ENCODE measurements around the gene SEMG1. TPM values are rescaled to one million over a fixed set of nuclear protein-coding genes. Genes with fewer than 3 reads are reported as not detected.

Gene SEMG1
- total RNA-seq, 1 experiment from 2014 or later, result 2.0 TPM

DNA sequence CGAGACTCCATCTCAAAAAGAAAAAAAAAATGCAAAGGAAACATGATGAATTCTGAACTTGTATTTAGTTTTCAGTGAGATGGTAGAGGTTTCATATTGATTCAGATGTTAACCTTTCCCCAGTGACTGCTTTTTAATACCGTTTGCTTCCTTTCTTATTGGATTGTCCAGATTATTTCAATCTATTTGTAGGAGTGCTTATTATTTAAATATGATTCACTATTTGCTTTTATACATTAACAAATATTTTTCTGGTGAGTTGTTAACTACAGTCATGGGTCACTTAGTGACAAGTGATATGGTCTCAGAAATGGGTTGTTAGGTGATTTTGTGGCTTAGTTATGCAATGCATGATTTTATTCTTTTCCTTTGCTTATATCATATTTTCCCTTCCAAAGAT, 23.7 kb upstream of the SEMG1 start:
- Histone ChIP-seq H2AFZ (ENCODE audit: low read length) (no peak overlapping the region), H2BK15ac (ENCODE audit: low read depth, low read length) (no peak overlapping the region), H3K4ac (ENCODE audit: low read depth, low read length) (no peak overlapping the region), H3K79me2 (ENCODE audit: insufficient read depth, low read length) (no peaks in the 10 kb centered on the region; the same call in 1 of the 2 replicates), H3K4me1 (ENCODE audit: insufficient read depth, low read length) (no peaks in the 10 kb centered on the region), H3K18ac (ENCODE audit: insufficient read length, low read depth, low read length) (no peak overlapping the region), H3K4me2 (ENCODE audit: insufficient read depth, insufficient read length, low read length) (no peak overlapping the region), H3K27me3 (ENCODE audit: insufficient read depth, low read length) (no peaks in the 10 kb centered on the region), H3K56ac (ENCODE audit: insufficient read length, low read depth, low read length) (no peak overlapping the region), H3K79me1 (ENCODE audit: insufficient read depth, low read depth, low read length, poor library complexity, severe bottlenecking) (no peaks in the 10 kb centered on the region), H2BK5ac (ENCODE audit: insufficient read length, low read length) (no peak overlapping the region), H3K14ac (ENCODE audit: insufficient read depth, low read length) (no peak overlapping the region), H3K23ac (ENCODE audit: insufficient read length, low read depth, low read length) (no peak overlapping the region), H4K5ac (ENCODE audit: insufficient read length, low read depth, low read length) (no peak overlapping the region), H3T11ph (ENCODE audit: low read length) (no peak overlapping the region), H2BK120ac (ENCODE audit: low read depth, low read length, poor library complexity, severe bottlenecking) (no peak overlapping the region), H4K8ac (replicated peaks; ENCODE audit: insufficient read length, low read depth, low read length) (no peak overlapping the region), H4K91ac (ENCODE audit: insufficient read length, low read depth, low read length) (no peak overlapping the region), H2BK20ac (ENCODE audit: low read depth, low read length, poor library complexity, severe bottlenecking) (no peak overlapping the region), H3K9me3 (ENCODE audit: control insufficient read depth, low read depth, low read length) (no peaks in the 10 kb centered on the region), H3K9ac (ENCODE audit: extremely low read depth, insufficient read length, low read length) (no peak overlapping the region), H2AK5ac (ENCODE audit: insufficient read length, low read length) (no peak overlapping the region), H2BK12ac (ENCODE audit: insufficient read length, low read depth, low read length) (no peak overlapping the region), H3K23me2 (ENCODE audit: insufficient read length, low read depth, low read length, poor library complexity, severe bottlenecking) (no peaks in the 10 kb centered on the region), H4K20me1 (ENCODE audit: control insufficient read depth, insufficient read depth, insufficient read length) (no peaks in the 10 kb centered on the region), H3K27ac (ENCODE audit: insufficient read length, low read depth, low read length) (no peak overlapping the region)
- Mint-ChIP-seq H3K4me1 (no peaks in the 10 kb centered on the region; a peak in 1 of 4 replicates), H3K27me3 (ENCODE audit: low read depth) (no peaks in the 10 kb centered on the region; the same call in none of the 2 replicates), H3K36me3 (ENCODE audit: insufficient read depth in 1 of 3, low read depth in 3 of 3) (no peaks in the 10 kb centered on the region), H3K4me3 (no peak overlapping the region), H3K9me3 (no peaks in the 10 kb centered on the region), H3K27ac (no peak overlapping the region)
- no peak for DNase-seq
- WGBS (ENCODE audit: extremely low coverage, insufficient read length, low lambda C conversion rate), result no CpG with 5 or more reads among the region's 2 CpGs
- TF ChIP-seq, protein P1, sequence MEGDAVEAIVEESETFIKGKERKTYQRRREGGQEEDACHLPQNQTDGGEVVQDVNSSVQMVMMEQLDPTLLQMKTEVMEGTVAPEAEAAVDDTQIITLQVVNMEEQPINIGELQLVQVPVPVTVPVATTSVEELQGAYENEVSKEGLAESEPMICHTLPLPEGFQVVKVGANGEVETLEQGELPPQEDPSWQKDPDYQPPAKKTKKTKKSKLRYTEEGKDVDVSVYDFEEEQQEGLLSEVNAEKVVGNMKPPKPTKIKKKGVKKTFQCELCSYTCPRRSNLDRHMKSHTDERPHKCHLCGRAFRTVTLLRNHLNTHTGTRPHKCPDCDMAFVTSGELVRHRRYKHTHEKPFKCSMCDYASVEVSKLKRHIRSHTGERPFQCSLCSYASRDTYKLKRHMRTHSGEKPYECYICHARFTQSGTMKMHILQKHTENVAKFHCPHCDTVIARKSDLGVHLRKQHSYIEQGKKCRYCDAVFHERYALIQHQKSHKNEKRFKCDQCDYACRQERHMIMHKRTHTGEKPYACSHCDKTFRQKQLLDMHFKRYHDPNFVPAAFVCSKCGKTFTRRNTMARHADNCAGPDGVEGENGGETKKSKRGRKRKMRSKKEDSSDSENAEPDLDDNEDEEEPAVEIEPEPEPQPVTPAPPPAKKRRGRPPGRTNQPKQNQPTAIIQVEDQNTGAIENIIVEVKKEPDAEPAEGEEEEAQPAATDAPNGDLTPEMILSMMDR (conservative IDR thresholded peaks at IDR 0.05), result no peak

All from H9 (cell line).